NCI-H82 (cell line): ENCODE results near the gene OGFRL1.

ENCODE experiments used
- DNase-seq: peaks from one replicate; lab custom pipeline; 2025; lab: John Stamatoyannopoulos, UW

Gene OGFRL1

DNA sequence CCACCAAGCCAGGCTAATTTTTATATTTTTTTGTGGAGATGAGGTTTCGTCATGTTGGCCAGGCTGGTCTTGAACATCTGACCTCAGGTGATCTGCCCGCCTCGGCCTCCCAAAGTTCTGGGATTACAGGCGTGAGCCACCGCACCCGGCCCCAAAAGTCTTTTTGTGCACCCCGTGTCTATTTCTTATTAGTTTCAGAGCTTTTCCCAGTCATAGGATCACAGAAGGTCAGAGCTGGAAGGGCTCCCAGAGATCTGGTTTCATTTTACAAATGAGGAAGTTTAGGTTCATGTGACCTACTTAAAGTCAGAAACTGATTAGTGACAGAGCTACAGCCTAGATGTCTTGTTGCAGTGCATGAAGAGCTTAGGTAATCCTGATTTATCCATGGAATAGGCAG lies 1.6 kb upstream of the OGFRL1 start:
- DNase-seq, result peak; percentile 34

DNA sequence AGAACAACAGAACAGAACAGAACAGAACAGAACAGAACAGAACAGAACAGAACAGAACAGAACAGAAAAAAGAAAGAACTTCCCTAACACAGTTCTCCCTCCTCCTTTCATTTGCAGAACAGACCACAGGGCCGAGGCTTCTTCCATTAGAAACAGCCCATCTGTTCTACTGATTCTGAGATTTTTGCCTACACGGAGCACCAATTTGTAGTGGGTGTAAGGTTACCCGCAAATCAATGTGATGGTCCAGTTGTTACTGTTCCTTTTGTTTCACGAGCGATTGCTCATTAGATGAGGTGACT lies 734 bp upstream of the OGFRL1 start:
- DNase-seq, result no peak

DNA sequence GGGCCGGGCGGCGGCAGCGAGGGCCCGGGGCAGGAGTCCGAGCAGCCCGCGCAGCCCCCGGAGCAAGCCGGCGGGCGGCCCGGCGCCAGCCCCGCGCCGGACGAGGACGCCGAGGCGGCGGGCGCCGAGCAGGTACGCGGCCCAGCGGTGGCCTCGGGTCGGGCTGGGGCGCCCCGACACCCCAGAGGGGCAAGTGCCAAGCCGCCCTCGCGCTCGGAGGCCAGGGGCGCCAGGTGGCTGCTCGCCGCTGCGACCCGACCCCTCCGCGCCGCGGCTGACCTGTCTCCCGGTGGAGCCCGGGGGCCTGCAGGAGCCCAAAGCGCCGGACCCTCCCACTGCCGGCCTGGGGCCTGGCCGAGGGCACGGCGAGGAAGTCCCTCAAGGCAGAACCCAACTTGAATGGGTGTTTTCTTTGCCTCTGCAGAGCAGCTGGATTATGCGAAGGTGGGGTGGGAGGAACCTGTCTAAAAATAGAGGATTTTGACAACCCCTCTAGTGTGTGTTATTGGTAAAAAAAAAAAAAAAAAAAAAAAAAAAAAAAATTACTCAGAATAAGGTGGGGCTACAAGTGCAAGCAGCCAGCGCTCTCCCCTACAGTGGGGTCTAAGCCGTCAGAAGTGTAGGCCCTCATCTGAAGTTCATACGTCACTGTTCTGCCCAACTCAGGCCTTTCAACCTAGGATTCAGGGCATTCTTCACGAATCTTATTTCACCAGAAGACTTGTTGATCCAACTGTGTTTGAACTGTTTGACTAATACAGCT lies 609 bp downstream of the OGFRL1 start:
- DNase-seq, result peak; percentile 50

DNA sequence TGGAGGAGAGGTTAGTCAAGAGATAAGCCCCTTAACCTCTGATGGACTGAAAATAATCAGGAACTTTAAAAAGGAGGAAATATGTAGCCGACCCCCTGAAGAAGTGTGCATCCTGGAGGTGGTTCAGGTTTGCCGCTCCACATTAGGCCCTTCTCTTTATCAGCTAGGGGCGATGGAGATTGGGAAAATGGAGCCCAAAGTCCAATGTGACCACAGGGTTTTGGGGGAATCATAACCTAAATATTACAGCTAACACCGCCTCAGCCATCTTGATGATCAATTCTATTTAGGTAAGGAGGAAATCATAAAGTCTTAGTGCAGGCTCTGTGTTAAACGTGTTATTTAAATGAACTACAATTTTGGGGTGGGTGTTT lies 1.2 kb downstream of the OGFRL1 start:
- no peak for DNase-seq

DNA sequence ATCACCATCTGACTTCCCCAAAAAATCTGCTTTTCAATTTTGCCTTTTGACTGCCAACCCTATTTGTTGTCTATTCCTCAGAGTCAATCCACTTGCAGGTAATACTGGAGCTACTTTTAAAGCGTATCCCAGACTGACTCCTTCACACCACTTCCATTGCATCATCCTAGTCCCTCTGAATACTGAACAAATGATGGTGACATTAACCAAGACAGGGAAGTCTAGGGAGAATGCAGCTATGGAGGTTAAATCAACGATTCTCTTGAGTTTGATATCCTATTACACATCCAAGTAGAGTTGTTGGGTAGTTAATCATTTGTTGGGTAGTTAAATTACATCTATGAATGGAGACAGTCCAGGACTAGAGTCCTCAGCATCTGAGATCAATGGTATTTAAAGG lies 2.0 kb downstream of the OGFRL1 start:
- DNase-seq, result no peak

DNA sequence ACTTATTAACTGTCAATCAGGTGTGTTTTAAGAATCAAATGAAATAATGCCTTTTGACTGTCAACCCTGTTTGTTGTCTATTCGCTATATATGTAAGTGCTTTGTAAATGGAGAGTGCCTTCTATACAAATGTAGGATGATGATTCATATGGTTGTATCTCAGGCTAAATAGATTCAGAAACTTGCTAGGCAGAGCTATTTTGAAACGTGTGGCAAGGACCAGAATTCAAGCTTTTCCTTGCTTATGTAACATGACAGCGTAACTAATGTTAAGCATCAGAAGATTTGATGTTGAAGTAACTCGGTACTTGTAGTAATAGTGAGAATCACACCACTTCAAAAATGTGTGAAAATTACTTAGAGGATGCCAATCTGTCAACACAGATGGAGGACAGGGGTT lies 3.4 kb downstream of the OGFRL1 start:
- DNase-seq, result no peak

DNA sequence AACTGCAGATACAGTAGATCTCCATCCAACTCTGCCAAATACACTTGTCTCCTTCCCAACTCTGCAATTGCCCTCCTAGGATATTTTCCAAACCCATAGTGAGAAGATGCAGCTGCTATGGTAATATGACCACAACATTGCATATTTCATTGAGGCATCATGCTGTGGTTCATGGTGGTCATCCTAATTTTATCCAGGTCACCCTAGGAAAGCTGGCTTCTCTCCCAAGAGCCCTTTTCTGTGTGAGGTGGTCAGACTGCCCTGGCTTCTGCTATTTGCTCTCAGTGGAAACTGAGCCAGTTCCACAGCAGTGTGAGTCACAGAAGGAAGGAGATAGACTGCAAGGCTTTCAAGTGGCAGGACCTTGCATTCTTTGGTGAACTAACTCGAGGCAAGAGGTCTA lies 5.5 kb downstream of the OGFRL1 start:
- no peak for DNase-seq

DNA sequence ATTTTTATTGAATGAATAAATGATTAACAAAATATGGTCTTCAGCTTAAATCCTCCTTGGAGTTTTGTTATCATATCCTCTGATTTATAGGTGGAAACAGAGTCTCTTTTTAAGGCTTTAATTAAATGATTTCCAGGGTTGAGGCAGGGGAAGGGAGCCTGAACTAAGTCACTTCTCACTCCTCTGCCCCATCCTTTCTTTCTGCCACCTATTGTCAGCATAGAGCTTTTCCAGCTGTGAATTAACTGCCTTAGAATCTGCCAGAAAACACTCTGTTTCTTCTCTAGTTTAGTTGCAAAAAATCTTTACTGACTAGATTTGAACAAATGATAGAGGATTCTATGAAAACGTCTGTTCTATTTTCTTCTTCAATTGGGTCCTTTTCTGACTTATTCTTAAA lies 9.8 kb downstream of the OGFRL1 start:
- no peak for DNase-seq

DNA sequence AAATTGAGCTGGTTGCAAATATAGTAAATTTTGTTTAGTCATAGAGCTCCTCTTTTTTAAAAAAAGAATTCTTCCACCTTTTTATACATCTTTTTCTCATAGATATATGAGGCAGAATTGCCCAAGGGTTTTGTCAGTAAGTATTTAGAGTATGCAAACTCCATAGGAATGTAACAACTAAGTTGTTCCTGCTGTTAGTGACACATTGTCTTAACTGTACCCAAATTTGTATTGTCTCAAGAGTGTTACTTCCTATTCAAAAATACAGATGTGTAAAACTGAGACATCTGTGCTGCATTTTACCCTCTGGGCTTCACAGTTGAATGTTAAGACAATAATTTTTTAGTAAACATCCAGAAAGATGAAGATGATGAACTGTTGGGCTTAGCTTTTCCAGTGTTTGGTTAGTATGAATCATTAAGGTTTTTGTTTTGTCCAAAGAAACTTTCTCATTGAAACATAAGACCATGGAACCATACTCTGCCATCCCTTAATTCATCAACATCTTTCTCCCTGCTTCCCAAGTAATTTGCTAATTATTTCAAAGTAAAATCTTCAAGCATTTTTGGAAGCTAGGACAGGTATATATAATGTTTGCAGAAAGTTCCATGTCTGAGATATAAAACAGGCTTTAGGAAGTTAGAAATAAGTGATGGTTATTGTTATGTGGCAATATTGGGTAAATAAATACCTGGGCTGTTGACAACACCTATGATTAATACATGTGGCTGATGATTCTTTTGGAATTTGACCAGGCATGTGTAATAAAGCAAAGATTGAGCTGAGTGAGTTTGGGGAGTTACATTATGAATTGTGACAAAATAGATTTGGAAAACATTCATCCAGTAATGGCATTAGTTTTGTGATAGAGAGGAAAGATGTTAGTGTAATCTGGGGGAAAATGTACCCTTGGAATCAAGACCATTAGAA lies 11.2 kb downstream of the OGFRL1 start:
- DNase-seq, result no peak

DNA sequence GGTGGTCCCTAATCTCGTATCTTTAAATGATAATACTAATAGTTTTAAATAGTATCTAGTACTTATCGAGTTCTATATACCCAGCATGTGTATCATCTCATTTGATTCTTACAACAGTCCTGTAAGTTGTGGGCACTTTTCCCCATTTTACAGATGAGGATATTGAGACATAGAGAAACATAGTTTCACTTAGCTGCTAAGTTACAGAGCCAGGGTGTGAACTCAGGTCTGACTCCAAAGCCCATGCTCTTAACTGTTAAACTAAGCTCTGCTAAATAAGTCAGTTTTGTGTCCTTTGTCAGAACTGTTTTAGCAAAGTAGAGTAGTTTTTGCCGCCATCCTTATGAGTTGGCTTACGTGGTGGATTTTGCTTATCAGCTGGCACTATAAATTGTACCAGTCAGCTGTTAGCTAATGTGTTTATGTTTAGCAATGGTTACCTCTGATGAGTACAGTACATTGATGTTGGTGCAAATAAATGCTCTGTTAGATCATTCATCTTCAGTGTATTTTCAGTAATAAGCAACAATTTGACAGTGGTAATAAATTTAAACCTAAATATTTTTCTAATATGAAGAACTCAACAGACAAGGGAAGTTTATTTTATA lies 12.1 kb downstream of the OGFRL1 start:
- no peak for DNase-seq

DNA sequence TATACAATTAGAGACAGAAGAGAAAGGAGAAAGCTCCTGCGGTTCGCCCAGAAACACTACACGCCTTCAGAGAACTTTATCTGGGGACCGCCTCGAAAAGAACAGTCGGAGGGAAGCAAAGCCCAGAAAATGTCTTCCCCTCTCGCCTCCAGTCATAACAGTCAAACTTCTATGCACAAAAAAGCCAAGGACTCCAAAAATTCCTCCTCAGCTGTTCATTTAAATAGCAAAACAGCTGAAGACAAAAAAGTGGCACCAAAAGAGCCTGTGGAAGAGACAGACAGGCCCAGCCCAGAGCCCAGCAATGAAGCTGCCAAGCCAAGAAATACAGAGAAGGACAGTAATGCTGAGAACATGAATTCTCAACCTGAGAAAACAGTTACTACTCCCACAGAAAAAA lies 12.9 kb downstream of the OGFRL1 start:
- DNase-seq, result no peak

DNA sequence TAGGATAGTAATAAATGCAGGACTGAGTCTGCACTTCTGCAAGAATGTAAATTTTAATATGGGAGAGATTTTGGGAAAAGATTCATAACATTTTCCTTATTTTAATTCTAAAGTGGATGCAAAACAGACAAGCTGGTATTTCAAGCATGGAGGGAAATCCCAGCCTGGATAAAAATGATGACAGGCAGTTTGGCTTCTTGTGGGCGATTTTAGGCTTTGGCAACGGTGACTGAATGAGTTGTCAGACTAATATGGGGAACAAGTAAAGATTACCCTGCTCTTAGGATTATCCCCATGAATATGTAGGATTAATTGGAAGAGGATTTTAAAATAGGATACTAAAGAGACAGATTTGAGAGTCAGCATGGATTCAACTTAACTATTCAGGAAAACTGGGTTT lies 21.0 kb downstream of the OGFRL1 start:
- DNase-seq, result peak; percentile 77

DNA sequence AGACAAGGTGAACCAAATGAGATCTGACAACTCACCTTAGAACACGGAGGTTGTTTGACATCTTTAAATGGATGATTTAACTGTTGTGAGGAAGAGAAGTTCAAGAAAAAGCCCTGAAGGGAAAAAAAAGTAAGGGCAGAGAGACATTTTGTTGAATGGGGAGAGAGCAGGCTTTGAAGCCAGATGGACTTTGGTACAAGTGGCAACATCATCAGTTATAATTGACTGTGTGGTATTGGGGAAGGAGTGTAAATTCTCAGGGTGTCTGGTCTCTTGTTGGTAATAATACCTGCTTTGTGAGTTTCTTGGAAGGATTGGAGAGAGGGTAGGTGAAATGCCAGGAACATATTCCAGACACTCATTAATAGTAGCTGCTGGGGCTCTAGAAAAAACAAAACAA lies 21.6 kb downstream of the OGFRL1 start:
- peak; percentile 27 for DNase-seq

DNA sequence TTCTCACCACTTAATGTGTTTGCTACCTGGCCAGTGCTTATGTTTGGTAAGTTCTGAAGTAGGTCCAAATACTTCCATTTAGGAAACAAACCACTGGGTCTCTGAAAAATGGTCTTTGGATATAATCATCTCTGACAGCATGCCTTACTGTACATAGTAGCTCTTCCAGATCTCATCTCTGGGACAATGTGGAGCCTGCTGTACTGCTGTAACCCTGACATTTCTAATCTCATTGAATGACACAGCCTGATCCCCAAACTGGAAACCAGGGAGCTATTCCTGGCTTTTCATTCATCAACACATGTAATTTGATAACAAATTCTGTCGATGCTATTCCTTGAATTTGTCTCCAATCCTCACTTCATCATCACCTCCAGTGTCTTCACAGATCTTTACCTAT lies 23.5 kb downstream of the OGFRL1 start:
- no peak for DNase-seq

DNA sequence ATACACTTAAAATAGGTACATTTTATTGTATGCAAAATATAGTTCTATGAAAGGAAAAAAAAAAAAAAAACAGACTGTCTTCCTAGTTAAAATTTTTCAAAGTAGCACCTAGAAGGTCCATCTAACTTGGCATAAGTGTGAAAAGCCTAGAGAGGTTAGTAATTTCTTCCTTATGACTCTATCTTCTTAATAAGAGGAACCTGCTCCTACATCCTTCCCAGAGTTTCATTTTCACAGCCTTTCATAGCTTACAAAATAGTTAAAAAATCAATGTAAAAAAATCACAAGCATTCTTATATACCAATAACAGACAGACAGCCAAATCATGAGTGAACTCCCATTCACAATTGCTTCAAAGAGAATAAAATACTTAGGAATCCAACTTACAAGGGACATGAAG lies 28.8 kb downstream of the OGFRL1 start:
- DNase-seq, result no peak

DNA sequence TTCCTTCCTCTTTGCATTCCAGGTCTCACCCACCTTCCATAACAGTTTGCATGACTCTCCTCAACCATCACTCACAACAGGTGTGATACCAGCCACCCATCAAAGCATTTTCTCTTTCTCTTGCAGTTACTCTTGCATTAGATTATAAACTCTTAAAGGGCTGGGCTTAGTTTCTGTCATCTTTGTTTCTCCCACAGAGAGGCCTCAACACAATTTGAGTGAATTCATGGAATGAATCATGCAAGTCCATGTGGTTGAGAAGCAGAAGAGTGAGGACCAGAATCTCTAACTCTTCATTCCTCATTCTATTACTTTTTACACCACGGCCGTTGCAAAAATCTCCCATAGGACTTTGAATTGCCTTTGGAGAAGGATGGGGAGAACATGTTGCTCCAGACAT lies 31.4 kb downstream of the OGFRL1 start:
- no peak for DNase-seq

DNA sequence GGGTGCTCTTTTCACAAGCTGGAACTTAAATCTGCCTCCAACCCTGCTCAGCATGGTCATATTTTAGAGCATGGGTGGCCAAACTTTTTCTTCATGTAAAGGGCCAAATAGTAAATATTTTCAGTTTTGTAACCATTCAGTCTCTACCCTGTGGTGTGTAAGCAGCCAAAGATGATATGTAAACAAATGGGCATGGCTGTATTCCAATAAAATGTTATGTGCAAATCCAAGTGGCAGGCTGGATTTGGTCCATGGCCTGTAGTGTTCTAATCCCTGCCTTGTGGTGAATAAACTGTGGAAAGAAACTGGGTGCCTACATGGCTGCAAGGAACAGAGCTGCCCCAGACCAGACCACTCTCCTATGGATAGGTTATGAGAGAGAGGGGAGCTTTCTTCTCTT lies 32.7 kb downstream of the OGFRL1 start:
- DNase-seq, result no peak

DNA sequence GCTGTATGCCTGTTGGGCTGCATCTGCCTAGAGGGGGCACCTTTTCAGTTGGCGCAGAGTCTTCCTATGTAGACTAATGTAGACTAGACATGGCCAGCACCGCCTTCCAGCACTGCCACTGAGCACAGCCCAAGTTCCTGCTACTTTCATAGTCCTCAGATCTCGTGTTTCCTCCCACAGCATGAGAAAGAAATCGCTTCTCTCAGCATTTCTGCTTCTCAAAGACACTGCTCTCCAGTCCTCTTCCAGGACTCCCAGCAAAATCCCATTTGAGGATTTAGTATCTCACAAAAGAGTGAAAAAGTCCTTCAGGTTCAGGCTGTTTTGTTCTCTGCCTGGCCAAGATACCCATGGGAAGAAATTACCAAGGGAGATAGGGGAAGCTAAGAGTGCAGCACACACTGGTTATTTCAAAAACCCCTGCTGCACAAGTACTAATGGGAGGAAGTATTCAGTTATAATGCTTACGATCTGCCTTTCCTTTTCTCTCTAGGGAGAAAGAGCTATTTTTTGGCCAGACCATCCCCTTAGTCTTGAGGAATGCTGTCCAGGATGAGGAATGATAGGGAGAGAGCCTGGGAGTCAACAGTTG lies 35.7 kb downstream of the OGFRL1 start:
- no peak for DNase-seq

DNA sequence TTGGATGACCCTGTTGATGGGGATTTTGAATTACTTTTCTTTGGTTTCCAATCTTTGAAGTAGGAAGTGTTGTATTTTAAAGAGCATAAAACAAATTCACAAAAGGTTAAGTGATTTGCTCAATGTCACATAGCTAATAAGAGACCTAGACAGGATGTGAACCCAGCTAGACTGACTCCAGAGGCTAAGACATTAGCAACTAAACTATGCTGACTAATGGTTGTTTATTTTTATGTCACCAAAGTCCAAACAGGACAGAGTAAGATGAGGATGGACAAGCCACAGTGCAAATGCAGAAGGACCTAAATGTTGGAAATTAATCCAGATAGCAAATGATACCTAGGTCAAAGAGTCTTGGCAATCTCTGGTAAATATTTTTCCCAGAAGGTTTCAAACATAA lies 38.0 kb downstream of the OGFRL1 start:
- no peak for DNase-seq

DNA sequence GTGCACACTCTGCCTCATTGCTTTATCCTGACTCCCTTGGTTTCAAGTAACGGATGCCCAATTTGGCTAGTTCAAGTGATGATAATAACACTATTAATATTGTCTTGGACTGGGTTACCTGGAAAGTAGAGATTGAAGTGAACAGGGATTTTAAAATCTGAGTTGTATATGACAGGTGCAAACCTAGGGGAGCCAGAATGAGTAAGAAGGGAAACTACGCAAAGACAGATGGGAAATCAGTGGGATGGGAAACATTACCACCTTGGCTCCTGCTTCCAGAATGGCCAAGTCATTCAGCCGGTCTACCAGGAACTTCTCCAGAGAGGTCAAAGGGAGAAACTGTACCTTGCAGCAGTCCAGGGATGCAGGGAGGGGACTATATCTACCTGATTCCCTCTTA lies 41.9 kb downstream of the OGFRL1 start:
- no peak for DNase-seq

DNA sequence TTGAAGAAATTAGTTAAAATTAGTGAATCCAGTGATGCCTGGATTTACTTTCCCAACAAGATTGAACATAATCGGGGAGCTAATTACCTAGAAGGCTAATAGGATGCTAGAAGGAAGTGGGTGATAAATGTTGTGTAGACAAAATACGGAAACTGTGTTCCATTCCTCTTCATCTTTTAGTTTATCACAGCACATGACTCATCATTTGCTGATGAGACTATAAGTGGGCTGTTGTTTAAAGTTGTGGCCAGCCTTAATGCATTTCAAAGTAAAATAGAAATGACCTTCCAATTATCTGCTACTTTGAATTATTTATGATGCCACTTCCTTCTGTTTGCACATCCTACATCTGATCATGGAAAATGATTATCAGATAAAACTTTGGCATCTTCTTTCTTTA lies 43.4 kb downstream of the OGFRL1 start:
- DNase-seq, result no peak

DNA sequence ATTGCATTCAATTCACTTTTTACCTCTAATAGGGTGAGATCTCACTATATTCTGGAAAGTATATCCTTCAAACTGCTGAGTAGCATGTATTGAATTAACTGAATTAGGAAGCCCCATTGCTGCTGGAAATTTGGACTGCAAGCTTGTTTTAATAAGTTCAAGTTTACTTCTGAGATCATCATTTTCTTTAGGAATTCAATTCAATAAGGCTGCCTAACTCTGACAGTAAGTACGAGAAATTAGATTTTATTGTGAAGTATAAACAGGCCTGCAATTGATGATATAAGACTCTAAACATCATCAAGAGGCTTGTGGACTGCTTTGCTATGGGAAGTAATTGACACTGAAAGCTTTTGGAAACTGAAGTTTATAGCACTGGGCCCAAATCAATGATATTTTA lies 44.4 kb downstream of the OGFRL1 start:
- no peak for DNase-seq

DNA sequence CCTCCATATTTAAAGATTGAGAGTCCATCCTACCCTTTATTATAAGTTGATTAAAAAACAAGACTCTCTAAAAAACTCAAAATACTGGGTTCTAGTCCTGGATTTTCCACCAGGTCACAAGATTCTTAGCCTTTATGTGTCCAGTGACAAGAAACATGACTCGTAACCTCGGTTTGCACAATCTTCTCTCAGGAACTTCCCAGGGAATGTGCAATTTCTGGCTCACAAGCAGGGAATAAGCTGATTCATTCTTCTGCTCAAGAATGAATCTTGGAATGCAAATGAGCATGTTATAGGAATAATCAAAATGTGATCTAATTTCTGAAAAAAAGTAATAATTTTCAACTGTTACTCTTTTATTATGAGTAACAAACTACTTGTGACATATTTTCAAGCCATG lies 45.1 kb downstream of the OGFRL1 start:
- no peak for DNase-seq
